Stomach (tissue), 9 donors: Measurements from ENCODE around the gene GLUD1. TPM values are rescaled to one million over a fixed set of nuclear protein-coding genes. Genes with fewer than 3 reads are reported as not detected.
"Not testable (repeated sequence)": the region's sequence is repeated elsewhere in the genome, so short reads cannot be mapped to it uniquely, and the experiment has no call there.

Experiments
- DNase-seq, 2 donors: peaks; one replicate each; pipeline versions ENCODE4 v3.0.0 to v3.0.0-alpha.2; 2013 to 2019
- H3K27ac ChIP-seq, 5 donors: fragments of 200-600 bp in 4 of 5; sonication (generic) in 4 of 5; one replicate each; pipeline ENCODE4 v1.5.1; 2013 to 2019; ENCODE audit warnings: mild to moderate bottlenecking in 1 of 5, moderate library complexity in 1 of 5
- H3K27me3 ChIP-seq, 3 donors: fragments of 200-600 bp; sonication (generic); one replicate each; pipeline ENCODE4 v1.5.1; 2017 to 2019; ENCODE audit warnings: mixed run types in 1 of 3
- H3K36me3 ChIP-seq, 4 donors: fragments of 200-600 bp; sonication (generic); 1 replicate in 3 of 4; 2 replicates in 1 of 4; pipeline ENCODE4 v1.5.1; 2016 to 2019
- H3K4me1 ChIP-seq, 4 donors: fragments of 200-600 bp; sonication (generic); one replicate each; pipeline ENCODE4 v1.5.1; 2016 to 2019
- H3K4me3 ChIP-seq, 4 donors: fragments of 200-600 bp; sonication (generic) in 3 of 4; one replicate each; pipeline ENCODE4 v1.5.1; 2016 to 2019; ENCODE audit warnings: mild to moderate bottlenecking in 1 of 4
- H3K9me3 ChIP-seq, 4 donors: fragments of 200-600 bp; sonication (generic); one replicate each; pipeline ENCODE4 v1.5.1; 2016 to 2019
- WGBS, 5 donors: extraction: QIAGEN DNeasy Blood & Tissue Kit in 3 of 5; methylation state at CpG; one replicate each; pipeline versions ENCODE4 v1.1.5 to v1.1.7; 2013 to 2018; 5-methylcytosine and 5-hydroxymethylcytosine counted together
- intact Hi-C: fragments of 100-400 bp; cut with DNase I; formaldehyde crosslinking; loops from one replicate; pipeline ENCODE4 v1.15.1; 2023; ENCODE audit warnings: low total_unique reads
- polyA plus RNA-seq, 3 donors: library from polyadenylated mRNA; stranded (reverse); fragments of 200-250 nt; gene quantifications; one replicate each; pipeline ENCODE4 v1.2.3, GENCODE V29; 2013
- total RNA-seq, 5 donors: library from RNA; depleted of rRNA; stranded (reverse); fragments of >200 nt; gene quantifications; one replicate each; pipeline versions ENCODE4 v1.1.0 to v1.2.3, GENCODE V29; 2014 to 2016
- donor health status: healthy with polysubstance abuse.
- donor health status: Bipolar disorder and iron deficiency.
- donor health status: healthy.

The GLUD1 gene
- total and polyA plus RNA-seq, 8 donors: 50.6 to 260 (median 66.2) TPM

DNA sequence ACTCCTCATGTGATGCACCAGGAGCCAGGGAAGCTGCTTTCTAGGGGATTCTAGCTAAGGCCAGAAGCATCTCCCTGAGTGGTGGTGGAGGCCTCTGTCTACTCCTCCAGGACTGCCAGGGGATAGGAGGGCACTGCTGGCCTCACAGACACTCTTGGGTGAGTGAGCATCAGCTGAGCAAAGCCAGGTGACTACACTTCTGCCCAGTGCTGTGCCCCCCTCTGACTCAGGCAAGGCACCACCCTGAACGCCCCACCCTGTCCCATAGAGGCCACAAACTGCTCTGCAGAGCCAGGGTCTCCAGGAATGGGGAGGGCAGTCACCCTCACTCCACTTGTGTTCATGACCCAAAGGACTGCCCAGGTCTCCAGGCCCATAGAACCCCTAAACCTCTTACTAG is 75.1 kb downstream of the GLUD1 start:
- H3K27ac ChIP-seq, DNase-seq, H3K4me1 ChIP-seq, H3K4me3 ChIP-seq, intact Hi-C loops, H3K36me3 ChIP-seq, H3K27me3 ChIP-seq, H3K9me3 ChIP-seq: not testable (repeated sequence)
- WGBS, 5 donors: 90 to 100% (median 96%) methylated on average over 1 of the region's 1 CpG; no CpG with 5 or more reads in 1 of the 5 donors

DNA sequence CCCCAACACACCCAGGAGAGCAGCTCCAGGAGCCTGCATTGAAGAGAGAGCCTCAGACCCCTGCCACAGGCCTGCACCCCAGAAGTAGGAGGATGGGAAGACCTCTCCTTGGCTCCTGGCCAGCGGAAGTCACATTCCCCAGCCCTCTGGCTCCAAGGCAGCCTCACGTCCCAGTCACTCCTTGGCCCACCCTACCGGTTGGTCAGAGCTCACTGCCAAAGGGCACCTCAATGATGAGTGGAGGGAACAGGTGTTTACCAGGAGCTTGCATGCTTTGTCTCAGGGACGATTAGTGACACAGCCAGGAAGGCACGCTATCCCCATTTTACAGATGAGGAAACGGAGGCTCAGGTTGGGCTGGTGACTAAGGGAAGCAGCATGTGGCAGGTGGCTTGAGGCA is 75.6 kb downstream of the GLUD1 start:
- H3K9me3 ChIP-seq, H3K27me3 ChIP-seq, H3K4me1 ChIP-seq, H3K4me3 ChIP-seq, intact Hi-C loops, H3K36me3 ChIP-seq, H3K27ac ChIP-seq, DNase-seq: not testable (repeated sequence)
- WGBS, 5 donors: 70 to 93% (median 84%) methylated on average over 4 to 6 of the region's 6 CpGs

DNA sequence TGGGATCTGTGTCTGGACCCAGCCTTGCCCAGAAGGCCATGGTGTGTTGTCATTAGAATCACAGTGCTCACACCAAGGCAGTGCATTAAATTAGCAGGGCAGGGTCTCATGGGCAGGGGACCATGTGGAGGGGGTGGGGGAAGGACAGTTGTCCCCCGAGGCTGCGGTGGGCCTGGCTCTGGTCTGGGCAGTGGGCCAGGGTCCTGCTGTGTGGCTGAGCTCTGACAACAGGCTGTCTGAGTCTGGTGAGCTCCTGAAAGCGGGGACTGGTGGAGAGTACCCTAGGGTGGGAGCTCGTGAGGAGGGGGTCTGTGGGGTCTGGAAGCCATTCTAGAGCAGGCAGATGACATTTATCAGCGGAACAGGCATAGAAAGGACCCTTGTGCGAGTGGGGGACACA is 76.5 kb downstream of the GLUD1 start:
- intact Hi-C loops, DNase-seq, H3K9me3 ChIP-seq, H3K27me3 ChIP-seq, H3K27ac ChIP-seq, H3K4me1 ChIP-seq, H3K4me3 ChIP-seq, H3K36me3 ChIP-seq: not testable (repeated sequence)
- WGBS, 5 donors: 58 to 93% (median 81%) methylated on average over 6 of the region's 6 CpGs

DNA sequence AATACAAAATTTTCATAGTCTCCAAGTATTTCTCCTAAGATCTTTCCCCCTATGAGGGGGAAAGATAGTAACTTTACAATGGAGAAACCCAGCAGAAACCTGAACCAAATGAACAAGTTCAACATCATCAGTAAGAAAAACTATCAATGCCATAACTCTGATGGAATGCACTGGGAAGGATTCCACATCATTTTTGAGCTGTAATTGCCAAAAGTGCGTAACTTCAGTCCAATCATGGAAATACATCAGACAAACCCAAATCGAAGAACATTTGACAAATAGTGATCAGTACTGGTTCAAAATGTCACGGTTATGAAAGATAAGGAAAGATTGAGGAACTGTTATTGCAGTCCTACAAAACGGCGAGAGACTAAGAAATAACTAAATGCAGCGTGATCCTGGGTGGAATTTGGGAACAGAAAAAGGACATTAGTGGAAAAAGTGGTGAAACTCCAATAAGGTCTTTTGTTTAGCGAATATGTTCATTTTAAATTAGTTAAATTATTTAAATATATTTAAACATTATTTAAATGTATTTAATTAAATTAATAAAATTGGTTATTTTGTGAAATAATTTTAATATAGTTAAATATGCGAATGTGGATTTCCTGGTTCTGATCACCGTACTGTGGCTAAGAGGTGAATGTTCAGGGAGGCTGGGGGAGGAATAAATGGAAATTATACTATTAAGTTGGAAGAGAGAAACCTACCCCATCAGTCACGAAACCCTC is 79.5 kb downstream of the GLUD1 start:
- H3K4me3 ChIP-seq, DNase-seq, H3K36me3 ChIP-seq, H3K4me1 ChIP-seq, intact Hi-C loops, H3K27ac ChIP-seq, H3K27me3 ChIP-seq, H3K9me3 ChIP-seq: not testable (repeated sequence)
- 86 to 92% (median 89%) methylated on average over 9 to 10 of the region's 10 CpGs for WGBS, 5 donors

DNA sequence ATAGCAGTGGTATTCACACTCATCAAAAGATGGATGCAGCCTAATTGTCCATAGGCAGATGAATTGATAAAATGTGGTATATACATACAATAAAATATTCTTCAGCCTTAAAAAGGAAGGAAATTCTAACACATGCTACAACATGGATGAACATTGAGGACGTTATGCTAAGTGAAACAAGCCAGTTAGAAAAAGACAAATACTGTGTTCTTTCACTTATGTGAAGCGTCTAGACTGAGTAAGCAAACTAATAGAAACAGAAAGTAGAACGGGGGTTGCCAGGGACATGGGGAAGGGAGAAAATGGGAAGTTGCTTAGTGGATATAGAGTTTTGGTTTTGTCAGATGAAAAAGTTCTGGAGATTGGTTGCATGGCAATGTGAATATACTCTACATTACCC is 81.1 kb downstream of the GLUD1 start:
- not testable (repeated sequence) for H3K4me1 ChIP-seq
- WGBS, 5 donors: 13 to 35% (median 27%) methylated on average over 3 of the region's 3 CpGs

DNA sequence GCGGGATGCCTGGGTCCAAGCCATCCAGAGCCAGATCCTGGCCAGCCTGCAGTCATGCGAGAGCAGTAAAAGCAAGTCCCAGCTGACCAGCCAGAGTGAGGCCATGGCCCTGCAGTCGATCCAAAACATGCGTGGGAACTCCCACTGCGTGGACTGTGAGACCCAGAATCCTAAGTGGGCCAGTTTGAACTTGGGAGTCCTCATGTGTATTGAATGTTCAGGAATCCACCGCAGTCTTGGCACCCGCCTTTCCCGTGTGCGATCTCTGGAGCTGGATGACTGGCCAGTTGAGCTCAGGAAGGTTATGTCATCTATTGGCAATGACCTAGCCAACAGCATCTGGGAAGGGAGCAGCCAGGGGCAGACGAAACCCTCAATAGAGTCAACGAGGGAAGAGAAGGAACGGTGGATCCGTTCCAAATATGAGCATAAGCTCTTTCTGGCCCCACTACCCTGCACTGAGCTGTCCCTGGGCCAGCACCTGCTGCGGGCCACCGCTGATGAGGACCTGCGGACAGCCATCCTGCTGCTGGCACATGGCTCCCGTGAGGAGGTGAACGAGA is 85.4 kb downstream of the GLUD1 start:
- WGBS, 5 donors: 93 to 97% (median 94%) methylated on average over 11 to 17 of the region's 18 CpGs
- H3K27ac ChIP-seq, H3K9me3 ChIP-seq, H3K4me3 ChIP-seq, DNase-seq, intact Hi-C loops, H3K4me1 ChIP-seq, H3K27me3 ChIP-seq, H3K36me3 ChIP-seq: not testable (repeated sequence)

More for the DNA sequence above, 81.1 kb downstream of the GLUD1 start:
- H3K4me3 ChIP-seq, H3K9me3 ChIP-seq, intact Hi-C loops, DNase-seq, H3K27ac ChIP-seq, H3K27me3 ChIP-seq, H3K36me3 ChIP-seq: not testable (repeated sequence)

DNA sequence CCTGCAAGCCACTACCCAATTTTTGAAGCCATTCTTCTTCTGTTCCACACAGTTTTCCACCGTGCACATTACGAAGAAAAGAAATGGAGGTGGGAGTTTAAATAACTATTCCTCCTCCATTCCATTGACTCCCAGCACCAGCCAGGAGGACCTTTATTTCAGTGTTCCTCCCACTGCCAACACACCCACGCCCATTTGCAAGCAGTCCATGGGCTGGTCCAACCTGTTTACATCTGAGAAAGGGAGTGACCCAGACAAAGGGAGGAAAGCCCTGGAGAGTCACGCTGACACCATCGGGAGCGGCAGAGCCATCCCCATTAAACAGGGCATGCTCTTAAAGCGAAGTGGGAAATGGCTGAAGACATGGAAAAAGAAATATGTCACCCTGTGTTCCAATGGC is 86.3 kb downstream of the GLUD1 start:
- WGBS, 5 donors: 64 to 84% (median 68%) methylated on average over 7 of the region's 7 CpGs
- H3K9me3 ChIP-seq, H3K4me1 ChIP-seq, H3K27ac ChIP-seq, intact Hi-C loops, H3K4me3 ChIP-seq, H3K27me3 ChIP-seq, H3K36me3 ChIP-seq: not testable (repeated sequence)
- DNase-seq: peak; percentile 42 to 50

DNA sequence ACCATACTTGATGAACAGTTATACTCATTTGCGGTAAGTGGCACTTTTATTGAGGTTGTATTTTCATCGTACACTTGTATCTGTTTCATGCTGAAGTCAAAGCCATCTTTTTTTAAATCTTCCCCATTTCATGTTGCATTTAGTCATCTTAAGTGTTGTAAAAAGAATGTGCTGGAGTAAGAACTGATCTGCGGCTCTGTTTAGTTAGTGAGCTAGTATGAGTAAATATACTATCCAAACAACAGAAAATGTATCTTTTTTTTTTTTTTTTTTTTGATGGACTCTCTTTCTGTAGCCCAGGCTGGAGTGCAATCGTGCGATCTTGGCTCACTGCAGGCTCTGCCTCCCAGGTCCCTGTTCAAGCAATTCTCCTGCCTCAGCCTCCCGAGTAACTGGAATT is 87.0 kb downstream of the GLUD1 start:
- intact Hi-C loops, H3K4me1 ChIP-seq, H3K27me3 ChIP-seq, H3K9me3 ChIP-seq, H3K27ac ChIP-seq, DNase-seq, H3K4me3 ChIP-seq, H3K36me3 ChIP-seq: not testable (repeated sequence)
- 38 to 52% (median 45%) methylated on average over 5 to 6 of the region's 6 CpGs for WGBS, 5 donors

DNA sequence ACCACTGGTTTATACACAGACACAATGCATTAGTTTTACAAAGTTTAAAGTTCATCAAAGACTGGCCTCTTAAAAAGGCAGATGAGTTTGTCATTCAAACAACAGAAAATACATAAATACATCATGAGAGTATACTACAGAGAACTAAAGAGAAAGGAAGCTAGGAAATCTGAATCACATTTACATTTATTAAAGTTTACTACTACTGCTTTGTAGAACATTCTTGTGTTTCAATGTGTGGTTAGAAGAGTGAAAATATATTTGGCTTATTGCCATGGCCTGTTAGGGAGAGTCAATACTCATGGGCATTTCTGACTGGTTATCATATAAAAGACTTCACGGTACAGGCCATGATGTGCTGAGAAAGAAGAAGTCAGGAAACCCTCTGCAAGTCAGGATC is 87.5 kb downstream of the GLUD1 start:
- intact Hi-C loops, DNase-seq, H3K27ac ChIP-seq, H3K4me3 ChIP-seq, H3K27me3 ChIP-seq, H3K36me3 ChIP-seq, H3K4me1 ChIP-seq, H3K9me3 ChIP-seq: not testable (repeated sequence)
- 6 to 75% (median 33%) methylated on average over 1 of the region's 1 CpG for WGBS, 5 donors
